OCI-LY3 (cell line): ENCODE results near the gene TAF10.

ENCODE experiments used
- EZH2phosphoT487 ChIP-seq: fragments of 200-600 bp; shearing (Covaris generic); IDR thresholded peaks from 2 replicates; pipeline ENCODE4 v1.6.1; 2018; ENCODE audit warnings: antibody characterized with exemption, mixed run types, low read depth
- TF ChIP-seq, protein P1 (sequence below): fragments of 200-600, 300-600 bp; sonication (generic); IDR thresholded peaks from 2 replicates; pipeline ENCODE4 v1.5.1; 2014; ENCODE audit warnings: antibody characterized with exemption, low read length, low read depth

DNA sequence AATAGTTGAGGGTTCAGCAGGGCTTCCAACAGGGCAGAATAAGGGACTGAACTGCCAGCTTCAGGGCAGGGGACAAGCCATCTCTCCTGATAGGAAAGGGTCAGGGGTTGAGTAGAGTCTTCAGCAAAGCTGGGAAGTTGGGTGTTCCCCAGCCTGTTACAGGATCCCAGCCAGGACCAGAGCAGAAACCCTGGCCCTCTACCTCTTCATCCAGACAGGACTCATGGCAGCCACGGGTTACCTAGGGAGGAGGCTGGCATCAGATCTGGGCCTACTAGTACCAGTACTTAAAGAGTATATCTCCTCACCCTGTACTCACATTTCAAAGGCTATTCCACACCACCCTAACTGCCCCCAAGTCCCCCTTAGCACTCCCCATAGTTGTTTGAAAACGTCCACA is 2.4 kb upstream of the TAF10 start:
- TF ChIP-seq, protein P1, sequence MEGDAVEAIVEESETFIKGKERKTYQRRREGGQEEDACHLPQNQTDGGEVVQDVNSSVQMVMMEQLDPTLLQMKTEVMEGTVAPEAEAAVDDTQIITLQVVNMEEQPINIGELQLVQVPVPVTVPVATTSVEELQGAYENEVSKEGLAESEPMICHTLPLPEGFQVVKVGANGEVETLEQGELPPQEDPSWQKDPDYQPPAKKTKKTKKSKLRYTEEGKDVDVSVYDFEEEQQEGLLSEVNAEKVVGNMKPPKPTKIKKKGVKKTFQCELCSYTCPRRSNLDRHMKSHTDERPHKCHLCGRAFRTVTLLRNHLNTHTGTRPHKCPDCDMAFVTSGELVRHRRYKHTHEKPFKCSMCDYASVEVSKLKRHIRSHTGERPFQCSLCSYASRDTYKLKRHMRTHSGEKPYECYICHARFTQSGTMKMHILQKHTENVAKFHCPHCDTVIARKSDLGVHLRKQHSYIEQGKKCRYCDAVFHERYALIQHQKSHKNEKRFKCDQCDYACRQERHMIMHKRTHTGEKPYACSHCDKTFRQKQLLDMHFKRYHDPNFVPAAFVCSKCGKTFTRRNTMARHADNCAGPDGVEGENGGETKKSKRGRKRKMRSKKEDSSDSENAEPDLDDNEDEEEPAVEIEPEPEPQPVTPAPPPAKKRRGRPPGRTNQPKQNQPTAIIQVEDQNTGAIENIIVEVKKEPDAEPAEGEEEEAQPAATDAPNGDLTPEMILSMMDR: no peak
- no peak for TF ChIP-seq EZH2phosphoT487
